ENCODE data around the gene HACD1. TPM values are rescaled to one million over a fixed set of nuclear protein-coding genes. Genes with fewer than 3 reads are reported as not detected.

The HACD1 gene
- total and polyA plus RNA-seq, 2 experiments from 2014 or later, result 14.8 to 38.8 TPM

GRCh38 chr10:17606547-17607040 lies 10.6 kb downstream of the HACD1 start:
- no peak overlapping the region for H3K4me3 ChIP-seq
- no peak overlapping the region for H3K4me2 ChIP-seq
- no peaks in the 10 kb centered on the region for H4K20me1 ChIP-seq (ENCODE audit: insufficient read depth, poor library complexity, severe bottlenecking)
- H3K36me3 ChIP-seq (replicated peaks; ENCODE audit: insufficient read depth, low read depth), result no peaks in the 10 kb centered on the region
- no peaks in the 10 kb centered on the region for H3K4me1 ChIP-seq (ENCODE audit: insufficient read depth)
- no peaks in the 10 kb centered on the region for H3K79me2 ChIP-seq
- no peaks in the 10 kb centered on the region for H3K9me2 ChIP-seq (replicated peaks; ENCODE audit: insufficient read depth)
- H3K27ac ChIP-seq, result no peak overlapping the region
- no peaks in the 10 kb centered on the region for H3K9me3 ChIP-seq (ENCODE audit: low read depth)
- no peak for DNase-seq (ENCODE audit: low spot score)
- H3K27me3 ChIP-seq, result no peaks in the 10 kb centered on the region
- WGBS (ENCODE audit: low lambda C conversion rate, missing lambda C conversion rate), result 91% methylated on average over 3 of the region's 3 CpGs
- no peak for TF ChIP-seq EZH2phosphoT487 (IDR thresholded peaks at IDR 0.05; ENCODE audit: low read depth, severe bottlenecking, unreplicated experiment)
- no peak overlapping the region for H2AFZ ChIP-seq

GRCh38 chr10:17605936-17606335 lies 11.2 kb downstream of the HACD1 start:
- Histone ChIP-seq H3K27ac (no peak overlapping the region), H2AFZ (no peak overlapping the region), H3K9me3 (ENCODE audit: low read depth) (no peaks in the 10 kb centered on the region), H3K4me1 (ENCODE audit: insufficient read depth) (no peaks in the 10 kb centered on the region), H3K4me3 (no peak overlapping the region), H4K20me1 (ENCODE audit: insufficient read depth, poor library complexity, severe bottlenecking) (no peaks in the 10 kb centered on the region), H3K9me2 (replicated peaks; ENCODE audit: insufficient read depth) (no peaks in the 10 kb centered on the region), H3K36me3 (replicated peaks; ENCODE audit: insufficient read depth, low read depth) (no peaks in the 10 kb centered on the region), H3K4me2 (no peak overlapping the region), H3K27me3 (no peaks in the 10 kb centered on the region), H3K79me2 (no peaks in the 10 kb centered on the region)
- DNase-seq (ENCODE audit: low spot score), result no peak
- no peak for TF ChIP-seq CTCF (IDR thresholded peaks at IDR 0.05; ENCODE audit: poor library complexity)
- no peak for TF ChIP-seq EZH2phosphoT487 (IDR thresholded peaks at IDR 0.05; ENCODE audit: low read depth, severe bottlenecking, unreplicated experiment)
- TF ChIP-seq EZH2 (IDR thresholded peaks at IDR 0.05; ENCODE audit: borderline replicate concordance), result no peak
- 92% methylated on average over 6 of the region's 6 CpGs for WGBS (ENCODE audit: low lambda C conversion rate, missing lambda C conversion rate)

- no peaks in the 10 kb centered on the region for H3K27me3 ChIP-seq
- H3K79me2 ChIP-seq, result no peaks in the 10 kb centered on the region
- peak; percentile 11 for DNase-seq (ENCODE audit: low spot score)
- H3K4me1 ChIP-seq (ENCODE audit: insufficient read depth), result no peaks in the 10 kb centered on the region
- no peaks in the 10 kb centered on the region for H3K9me3 ChIP-seq (ENCODE audit: low read depth)
- no peaks in the 10 kb centered on the region for H3K36me3 ChIP-seq (replicated peaks; ENCODE audit: insufficient read depth, low read depth)
- no peak overlapping the region for H3K27ac ChIP-seq
- H4K20me1 ChIP-seq (ENCODE audit: insufficient read depth, poor library complexity, severe bottlenecking), result no peaks in the 10 kb centered on the region
- TF ChIP-seq EZH2phosphoT487 (IDR thresholded peaks at IDR 0.05; ENCODE audit: low read depth, severe bottlenecking, unreplicated experiment), result no peak
- TF ChIP-seq CTCF (IDR thresholded peaks at IDR 0.05; ENCODE audit: poor library complexity), result peak; percentile 33
- no peak overlapping the region for H3K4me2 ChIP-seq
- 76% methylated on average over 8 of the region's 8 CpGs for WGBS (ENCODE audit: low lambda C conversion rate, missing lambda C conversion rate)
- no peaks in the 10 kb centered on the region for H3K9me2 ChIP-seq (replicated peaks; ENCODE audit: insufficient read depth)
- no peak overlapping the region for H3K4me3 ChIP-seq
- H2AFZ ChIP-seq, result no peak overlapping the region
Measured at GRCh38 chr10:17599089-17599488, 18.1 kb downstream of the HACD1 start.

- no peaks in the 10 kb centered on the region for H3K4me1 ChIP-seq (ENCODE audit: insufficient read depth)
- H3K9me3 ChIP-seq (ENCODE audit: low read depth), result no peaks in the 10 kb centered on the region
- no peak overlapping the region for H2AFZ ChIP-seq
- no peak overlapping the region for H3K4me2 ChIP-seq
- H3K79me2 ChIP-seq, result no peaks in the 10 kb centered on the region
- no peaks in the 10 kb centered on the region for H4K20me1 ChIP-seq (ENCODE audit: insufficient read depth, poor library complexity, severe bottlenecking)
- H3K27ac ChIP-seq, result no peak overlapping the region
- 73% methylated on average over 3 of the region's 3 CpGs for WGBS (ENCODE audit: low lambda C conversion rate, missing lambda C conversion rate)
- no peaks in the 10 kb centered on the region for H3K9me2 ChIP-seq (replicated peaks; ENCODE audit: insufficient read depth)
- H3K4me3 ChIP-seq, result no peak overlapping the region
- DNase-seq (ENCODE audit: low spot score), result no peak
- no peaks in the 10 kb centered on the region for H3K36me3 ChIP-seq (replicated peaks; ENCODE audit: insufficient read depth, low read depth)
- no peaks in the 10 kb centered on the region for H3K27me3 ChIP-seq
- TF ChIP-seq EZH2phosphoT487 (IDR thresholded peaks at IDR 0.05; ENCODE audit: low read depth, severe bottlenecking, unreplicated experiment), result no peak
- no peak for TF ChIP-seq EZH2 (IDR thresholded peaks at IDR 0.05; ENCODE audit: borderline replicate concordance)
- TF ChIP-seq CTCF (IDR thresholded peaks at IDR 0.05; ENCODE audit: poor library complexity), result no peak
Measured at GRCh38 chr10:17597386-17597785, 19.8 kb downstream of the HACD1 start.
